Loucy (cell line): Measurements from ENCODE around the gene ATP8A1.

ENCODE experiments used
- EZH2phosphoT487 ChIP-seq: fragments of 200-600 bp; IDR thresholded peaks from 2 replicates; pipeline ENCODE4 v1.6.1; 2018; ENCODE audit warnings: antibody characterized with exemption, mild to moderate bottlenecking, moderate library complexity, borderline replicate concordance
- TF ChIP-seq, protein P1 (sequence below): fragments of 200-600 bp; sonication (generic); conservative IDR thresholded peaks from 2 replicates; pipeline ENCODE4 v1.5.1; 2014; ENCODE audit warnings: mild to moderate bottlenecking, antibody characterized with exemption, low read length

GRCh38 chr4:42391981-42392380 lies 264.9 kb downstream of the ATP8A1 start:
- TF ChIP-seq, protein P1, sequence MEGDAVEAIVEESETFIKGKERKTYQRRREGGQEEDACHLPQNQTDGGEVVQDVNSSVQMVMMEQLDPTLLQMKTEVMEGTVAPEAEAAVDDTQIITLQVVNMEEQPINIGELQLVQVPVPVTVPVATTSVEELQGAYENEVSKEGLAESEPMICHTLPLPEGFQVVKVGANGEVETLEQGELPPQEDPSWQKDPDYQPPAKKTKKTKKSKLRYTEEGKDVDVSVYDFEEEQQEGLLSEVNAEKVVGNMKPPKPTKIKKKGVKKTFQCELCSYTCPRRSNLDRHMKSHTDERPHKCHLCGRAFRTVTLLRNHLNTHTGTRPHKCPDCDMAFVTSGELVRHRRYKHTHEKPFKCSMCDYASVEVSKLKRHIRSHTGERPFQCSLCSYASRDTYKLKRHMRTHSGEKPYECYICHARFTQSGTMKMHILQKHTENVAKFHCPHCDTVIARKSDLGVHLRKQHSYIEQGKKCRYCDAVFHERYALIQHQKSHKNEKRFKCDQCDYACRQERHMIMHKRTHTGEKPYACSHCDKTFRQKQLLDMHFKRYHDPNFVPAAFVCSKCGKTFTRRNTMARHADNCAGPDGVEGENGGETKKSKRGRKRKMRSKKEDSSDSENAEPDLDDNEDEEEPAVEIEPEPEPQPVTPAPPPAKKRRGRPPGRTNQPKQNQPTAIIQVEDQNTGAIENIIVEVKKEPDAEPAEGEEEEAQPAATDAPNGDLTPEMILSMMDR: no peak
- TF ChIP-seq EZH2phosphoT487: no peak
